HG02852 (cell line): Measurements from ENCODE around the gene SHMT2.

ENCODE experiments used
- ATAC-seq: cut with Tn5 transposase; IDR thresholded peaks from one replicate; pipeline ENCODE4 v1.9.1; 2021; ENCODE audit warnings: mild to moderate bottlenecking, moderate library complexity; ENCODE audit not compliant: unreplicated experiment

SHMT2 gene

DNA sequence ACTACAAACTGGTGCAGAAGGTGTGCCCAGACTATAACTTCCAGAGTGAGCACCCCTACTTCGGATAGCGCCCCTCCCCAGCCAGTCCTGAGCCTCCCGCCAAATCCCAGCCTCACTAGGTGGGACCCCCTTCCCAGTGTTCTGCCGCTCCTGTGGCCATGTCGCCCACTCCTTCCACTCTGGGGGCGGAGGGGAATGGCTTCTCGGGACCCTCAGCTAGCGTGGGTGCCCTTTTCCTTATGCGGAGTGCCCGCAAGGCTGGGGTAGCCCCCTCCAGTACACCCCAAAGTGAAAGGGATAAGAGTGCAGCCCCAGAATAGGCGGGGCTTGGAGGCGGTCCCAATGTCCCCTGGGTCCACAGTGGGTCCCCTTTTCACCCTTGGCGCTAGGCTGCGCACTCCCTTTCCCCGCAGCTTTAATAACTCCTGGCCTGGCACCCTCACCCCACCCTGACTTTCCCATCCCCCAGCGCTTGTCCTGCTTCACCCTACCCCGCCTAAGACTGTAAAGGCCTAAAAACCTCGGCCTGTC is 3.8 kb upstream of the SHMT2 start:
- ATAC-seq, result no peak

DNA sequence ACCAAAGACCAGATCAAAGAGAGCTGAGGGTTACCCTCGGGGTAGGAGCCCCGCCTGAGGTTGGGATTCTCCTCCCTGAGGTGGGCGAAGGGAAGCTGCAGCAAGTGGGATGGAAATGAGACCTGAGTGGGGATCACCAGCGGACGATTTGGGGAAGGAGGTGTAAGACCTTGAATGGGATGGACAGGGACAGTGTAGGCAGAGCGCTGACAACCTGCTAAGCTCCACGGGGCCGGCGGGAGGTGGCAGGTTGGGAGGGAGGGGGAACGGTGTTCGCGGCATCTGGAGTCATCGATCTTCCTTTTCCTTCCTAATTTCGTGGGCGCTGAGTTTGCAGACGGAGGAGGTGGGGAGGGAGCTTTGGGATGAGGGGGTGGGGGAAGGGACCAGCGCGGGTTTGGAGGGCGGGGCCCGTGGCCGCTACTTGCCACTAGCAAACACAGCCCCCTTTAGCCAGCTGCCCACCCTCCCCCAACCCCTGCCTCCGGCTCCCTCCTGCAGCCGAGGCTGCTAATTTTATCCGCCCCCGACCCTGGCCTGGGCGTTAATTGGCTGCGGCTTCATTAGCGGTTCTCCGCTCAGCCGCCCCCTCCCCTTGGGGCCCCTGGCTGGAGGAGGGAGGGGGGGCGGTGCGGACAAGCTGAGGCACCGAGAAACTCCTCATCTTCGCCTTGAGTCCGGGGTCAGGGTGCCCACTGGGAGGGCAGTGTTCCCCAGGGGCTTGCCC is 2.8 kb upstream of the SHMT2 start:
- ATAC-seq, result no peak

DNA sequence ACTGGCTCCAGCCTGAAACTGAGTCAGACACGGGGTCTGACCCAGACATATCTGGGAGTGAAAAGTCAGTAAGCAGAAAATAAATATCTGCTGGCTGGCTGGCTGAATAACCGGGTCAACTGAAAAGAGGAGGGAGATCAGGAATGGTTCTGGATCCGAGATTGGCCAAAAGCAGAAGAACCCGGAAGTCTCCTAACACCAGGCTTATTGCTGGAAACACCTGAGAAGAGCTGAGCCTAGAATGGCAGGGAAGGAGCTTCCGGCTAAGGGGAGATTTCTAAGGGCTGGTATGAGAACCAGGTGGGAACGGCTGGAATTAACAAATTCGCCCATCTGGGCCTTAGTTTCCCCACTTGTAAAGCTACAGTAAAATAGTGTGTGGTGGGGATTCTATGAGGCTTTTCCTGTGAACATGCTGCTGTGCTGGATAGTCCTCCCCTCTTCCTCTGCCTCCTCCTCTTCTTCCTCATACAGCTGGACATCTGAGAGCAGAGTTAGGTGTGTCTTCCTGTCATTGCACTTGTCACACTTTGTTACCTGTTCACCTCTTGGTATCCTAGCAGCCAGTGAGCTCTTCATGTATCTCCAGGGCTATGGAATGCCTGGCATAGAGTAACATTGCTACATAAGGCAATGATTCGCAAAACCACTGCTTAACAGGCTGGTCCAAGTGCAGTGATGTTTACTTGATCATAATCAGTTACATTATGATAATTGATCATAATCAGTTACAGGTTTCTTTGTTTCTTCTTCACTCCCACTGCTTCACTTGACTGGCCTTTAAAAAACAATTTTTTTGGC is 2.0 kb upstream of the SHMT2 start:
- no peak for ATAC-seq

DNA sequence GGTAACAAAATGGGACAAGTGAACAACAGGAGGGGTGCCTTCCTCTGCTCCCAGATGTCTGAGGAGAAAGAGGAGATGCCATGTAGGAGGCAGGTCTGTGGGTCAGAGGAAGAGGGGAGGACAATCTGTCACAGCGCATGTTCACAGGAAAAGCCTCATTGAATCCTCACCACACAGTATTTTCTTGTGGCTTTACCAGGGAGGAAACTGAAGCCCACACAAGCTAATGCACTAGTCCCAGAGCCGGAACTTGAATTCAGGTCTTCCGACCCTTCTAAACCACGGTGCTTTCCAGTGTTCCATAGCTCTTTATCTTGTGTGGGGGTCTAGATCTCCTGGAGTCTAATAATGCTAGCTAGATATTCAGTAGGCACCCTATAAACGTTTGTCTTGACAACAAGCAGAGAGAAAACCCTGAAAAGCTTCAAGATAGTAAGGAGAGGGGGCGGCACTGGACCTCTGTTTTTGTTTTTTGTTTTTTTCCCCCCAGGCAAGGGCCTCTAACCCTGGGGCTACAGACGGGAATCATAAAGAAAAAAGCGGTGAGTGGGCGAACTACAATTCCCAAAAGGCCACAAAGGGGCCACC is 371 bp upstream of the SHMT2 start:
- ATAC-seq, result peak; percentile 12

DNA sequence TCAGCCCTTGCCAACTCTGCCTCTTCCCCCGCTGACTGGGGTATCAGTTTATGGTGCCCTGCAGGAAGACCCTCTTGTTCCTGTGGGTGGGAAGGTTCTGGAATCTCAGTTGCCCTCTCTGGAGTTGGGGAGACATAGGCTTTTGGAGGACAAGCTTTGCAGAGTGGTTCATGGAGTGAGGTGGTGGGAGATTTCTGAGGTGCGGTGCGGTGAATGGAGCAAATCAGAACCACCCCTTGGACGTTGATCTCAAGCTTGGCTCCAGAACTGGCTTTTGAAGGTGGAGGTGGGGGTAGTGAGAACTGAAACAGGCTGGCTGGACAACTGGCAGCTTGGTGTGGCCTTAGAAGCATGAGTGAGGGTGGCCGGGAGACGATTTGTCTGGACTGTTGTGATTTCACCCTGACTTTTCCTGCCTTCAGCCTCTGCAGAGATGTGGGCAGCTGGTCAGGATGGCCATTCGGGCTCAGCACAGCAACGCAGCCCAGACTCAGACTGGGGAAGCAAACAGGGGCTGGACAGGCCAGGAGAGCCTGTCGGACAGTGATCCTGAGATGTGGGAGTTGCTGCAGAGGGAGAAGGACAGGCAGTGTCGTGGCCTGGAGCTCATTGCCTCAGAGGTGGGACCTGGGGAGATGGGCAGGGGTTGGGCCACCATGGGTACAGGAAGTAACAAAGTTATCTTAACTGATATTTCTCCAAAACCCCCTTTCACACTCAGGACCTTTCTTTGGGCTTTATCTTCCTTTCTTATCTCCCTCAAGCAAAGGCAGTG is 1.1 kb downstream of the SHMT2 start:
- ATAC-seq, result no peak

DNA sequence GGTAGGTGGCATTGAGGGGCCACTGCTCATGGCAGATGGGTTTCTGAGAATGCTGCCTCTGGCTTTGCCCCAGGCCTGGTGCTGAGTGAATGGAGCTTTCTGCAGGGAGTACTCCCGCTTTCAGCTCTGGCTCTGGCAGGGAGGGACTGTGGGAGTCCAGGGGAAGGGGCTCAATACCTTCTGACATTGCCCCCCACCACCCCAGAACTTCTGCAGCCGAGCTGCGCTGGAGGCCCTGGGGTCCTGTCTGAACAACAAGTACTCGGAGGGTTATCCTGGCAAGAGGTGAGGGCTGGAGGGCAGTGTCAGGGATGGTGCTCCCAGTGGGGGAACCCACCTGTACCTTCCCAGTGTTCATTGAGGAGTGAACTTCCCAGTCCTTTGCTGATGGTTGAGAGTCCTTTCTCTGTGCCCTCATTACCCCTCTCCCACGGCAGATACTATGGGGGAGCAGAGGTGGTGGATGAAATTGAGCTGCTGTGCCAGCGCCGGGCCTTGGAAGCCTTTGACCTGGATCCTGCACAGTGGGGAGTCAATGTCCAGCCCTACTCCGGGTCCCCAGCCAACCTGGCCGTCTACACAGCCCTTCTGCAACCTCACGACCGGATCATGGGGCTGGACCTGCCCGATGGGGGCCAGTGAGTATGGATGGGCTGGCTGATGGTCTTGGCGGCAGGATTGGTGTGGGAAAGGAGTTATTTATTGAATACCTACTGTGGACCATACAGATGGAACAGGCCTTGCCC is 1.9 kb downstream of the SHMT2 start:
- ATAC-seq, result no peak

DNA sequence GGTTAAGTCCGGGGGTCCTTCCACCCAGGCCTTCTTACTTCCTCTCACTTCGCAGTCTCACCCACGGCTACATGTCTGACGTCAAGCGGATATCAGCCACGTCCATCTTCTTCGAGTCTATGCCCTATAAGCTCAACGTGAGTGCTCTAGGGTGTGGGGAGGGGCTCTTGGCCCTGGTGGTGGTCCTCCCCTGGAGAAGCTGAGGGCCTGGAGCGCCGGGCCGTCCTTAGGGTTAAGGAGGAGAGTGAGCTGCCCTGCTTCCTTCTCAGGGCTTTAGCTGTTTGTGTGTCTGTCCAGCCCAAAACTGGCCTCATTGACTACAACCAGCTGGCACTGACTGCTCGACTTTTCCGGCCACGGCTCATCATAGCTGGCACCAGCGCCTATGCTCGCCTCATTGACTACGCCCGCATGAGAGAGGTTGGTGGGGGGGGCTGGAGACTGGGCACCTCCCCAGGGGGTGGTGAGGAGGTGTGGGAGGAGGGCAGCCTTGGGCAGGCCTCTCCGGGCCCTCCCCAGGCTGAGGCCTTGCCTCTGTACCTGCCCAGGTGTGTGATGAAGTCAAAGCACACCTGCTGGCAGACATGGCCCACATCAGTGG is 2.7 kb downstream of the SHMT2 start:
- ATAC-seq, result no peak

DNA sequence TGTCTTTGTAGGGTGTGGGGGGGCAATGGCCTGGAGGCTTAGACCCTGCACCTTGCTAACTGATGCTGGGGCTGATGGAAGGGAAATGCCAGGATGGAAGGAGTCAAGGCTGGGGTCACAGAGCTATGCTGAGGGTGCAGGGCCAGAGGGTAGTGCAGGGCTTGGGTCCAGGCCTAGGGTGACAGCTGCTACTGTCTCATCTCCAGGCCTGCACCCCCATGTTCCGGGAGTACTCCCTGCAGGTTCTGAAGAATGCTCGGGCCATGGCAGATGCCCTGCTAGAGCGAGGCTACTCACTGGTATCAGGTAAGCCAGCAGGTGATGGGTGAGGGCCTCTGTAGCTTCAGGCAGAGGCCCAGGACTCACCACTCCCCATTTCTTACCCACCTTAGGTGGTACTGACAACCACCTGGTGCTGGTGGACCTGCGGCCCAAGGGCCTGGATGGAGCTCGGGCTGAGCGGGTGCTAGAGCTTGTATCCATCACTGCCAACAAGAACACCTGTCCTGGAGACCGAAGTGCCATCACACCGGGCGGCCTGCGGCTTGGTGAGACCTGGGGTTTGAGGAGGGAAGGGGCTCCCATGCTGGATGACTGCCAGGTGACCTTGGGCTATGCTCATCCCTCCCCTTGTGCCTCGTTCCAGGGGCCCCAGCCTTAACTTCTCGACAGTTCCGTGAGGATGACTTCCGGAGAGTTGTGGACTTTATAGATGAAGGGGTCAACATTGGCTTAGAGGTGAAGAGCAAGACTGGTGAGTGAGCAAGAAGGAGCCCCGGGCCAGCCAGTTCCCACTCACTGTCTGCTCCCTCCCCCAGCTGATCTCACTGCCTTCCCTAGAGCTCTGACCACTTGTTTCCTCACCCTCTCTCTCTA is 4.1 kb downstream of the SHMT2 start:
- ATAC-seq, result no peak

DNA sequence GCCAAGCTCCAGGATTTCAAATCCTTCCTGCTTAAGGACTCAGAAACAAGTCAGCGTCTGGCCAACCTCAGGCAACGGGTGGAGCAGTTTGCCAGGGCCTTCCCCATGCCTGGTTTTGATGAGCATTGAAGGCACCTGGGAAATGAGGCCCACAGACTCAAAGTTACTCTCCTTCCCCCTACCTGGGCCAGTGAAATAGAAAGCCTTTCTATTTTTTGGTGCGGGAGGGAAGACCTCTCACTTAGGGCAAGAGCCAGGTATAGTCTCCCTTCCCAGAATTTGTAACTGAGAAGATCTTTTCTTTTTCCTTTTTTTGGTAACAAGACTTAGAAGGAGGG is 4.7 kb downstream of the SHMT2 start:
- ATAC-seq, result no peak

DNA sequence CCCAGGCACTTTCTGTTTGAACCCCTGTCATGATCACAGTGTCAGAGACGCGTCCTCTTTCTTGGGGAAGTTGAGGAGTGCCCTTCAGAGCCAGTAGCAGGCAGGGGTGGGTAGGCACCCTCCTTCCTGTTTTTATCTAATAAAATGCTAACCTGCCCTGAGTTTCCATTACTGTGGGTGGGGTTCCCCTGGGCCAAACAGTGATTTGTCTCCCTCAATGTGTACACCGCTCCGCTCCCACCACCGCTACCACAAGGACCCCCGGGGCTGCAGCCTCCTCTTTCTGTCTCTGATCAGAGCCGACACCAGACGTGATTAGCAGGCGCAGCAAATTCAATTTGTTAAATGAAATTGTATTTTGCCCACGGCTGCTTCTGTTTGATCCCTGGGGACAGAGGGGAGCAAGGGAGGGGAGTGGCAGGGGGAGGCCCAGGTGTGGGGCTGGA is 5.1 kb downstream of the SHMT2 start:
- ATAC-seq, result no peak

DNA sequence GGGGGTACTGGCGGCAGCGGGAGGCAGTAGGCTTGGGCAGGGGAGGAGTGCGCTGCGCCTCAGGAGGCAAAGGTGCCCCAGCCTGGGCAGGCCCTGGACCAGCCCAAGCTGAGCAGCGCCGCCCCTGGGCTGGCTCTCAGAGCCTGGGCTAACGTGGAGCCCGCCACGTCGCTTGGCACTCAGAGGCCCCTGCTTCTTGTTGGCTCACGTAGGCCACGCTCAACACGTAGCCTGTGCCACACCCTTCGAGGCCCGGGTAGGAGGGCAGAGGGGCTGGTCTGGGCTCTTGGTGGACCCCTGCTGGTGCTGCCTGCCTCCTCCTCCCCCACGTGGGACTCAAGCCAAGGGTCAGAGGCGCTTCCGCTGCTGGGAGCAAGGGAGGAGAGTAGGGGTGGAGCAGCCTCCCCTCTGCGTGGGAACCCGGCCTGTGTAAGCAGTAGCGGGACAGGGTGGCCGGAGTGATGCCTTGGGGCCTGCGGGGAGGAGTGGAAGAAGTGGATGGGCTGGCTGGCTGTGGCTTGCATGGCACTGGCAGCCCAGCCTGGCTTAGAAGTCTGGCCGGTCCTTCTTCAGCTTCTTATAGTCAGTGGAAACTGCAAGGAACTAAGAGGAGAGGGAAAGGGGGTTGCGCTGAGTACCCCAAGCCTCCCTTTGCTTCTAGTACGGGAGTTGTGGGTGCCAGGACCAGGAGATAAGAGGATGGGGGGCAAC is 5.7 kb downstream of the SHMT2 start:
- no peak for ATAC-seq

DNA sequence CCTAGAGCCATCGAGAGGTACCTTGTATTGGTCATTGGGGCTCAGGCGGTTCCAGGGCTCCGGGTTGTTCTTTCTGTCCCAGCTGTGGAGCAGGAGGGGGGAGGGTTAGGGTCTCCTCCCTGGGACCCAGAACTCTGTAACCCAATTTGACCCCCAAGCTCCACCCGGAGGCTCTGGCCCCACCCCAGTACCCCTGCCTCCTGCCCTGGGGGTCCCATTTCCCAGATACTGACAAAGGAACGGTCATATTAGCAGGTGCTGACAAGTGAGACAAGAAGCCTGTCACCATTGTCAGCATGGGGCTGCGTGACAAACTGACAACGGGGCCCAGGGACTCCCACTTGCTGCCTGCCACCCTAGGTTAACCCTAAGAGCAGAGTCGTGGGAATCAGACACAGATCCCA is 6.2 kb downstream of the SHMT2 start:
- ATAC-seq, result no peak

DNA sequence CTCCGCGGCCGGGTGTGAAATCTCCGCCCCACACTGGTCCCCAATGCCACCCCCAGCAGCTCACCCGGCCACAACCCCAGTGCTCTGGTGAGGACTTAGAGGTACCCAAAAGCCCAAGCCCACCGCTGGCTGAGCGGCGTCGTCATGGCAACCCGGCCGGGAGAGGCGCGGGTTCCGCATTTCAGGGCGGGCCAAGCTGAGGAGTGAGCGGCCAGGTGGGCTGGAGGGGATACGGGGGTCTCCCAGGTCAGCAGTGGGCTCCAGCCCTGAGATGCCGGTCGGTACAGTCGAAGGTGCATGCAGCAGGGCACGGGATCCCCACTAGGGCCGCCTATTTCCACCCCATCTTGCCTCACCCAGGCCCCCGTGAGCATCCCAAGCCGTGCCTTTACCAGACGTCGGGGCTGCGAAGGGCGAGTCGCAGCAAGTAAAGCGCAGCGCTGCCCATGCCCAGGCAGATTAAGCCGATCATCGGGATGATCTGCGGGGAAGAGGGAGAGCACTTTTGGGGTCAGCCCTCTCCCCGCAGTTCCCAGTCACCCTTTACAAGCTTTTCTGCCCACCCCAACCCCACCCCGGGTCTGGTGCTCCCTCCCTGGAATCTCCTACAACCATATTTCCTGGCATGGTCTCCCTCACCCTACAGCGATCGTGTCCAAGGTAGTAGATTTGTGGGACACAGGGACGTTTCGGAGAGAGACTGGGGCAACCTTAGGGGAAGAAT is 6.9 kb downstream of the SHMT2 start:
- ATAC-seq, result no peak

DNA sequence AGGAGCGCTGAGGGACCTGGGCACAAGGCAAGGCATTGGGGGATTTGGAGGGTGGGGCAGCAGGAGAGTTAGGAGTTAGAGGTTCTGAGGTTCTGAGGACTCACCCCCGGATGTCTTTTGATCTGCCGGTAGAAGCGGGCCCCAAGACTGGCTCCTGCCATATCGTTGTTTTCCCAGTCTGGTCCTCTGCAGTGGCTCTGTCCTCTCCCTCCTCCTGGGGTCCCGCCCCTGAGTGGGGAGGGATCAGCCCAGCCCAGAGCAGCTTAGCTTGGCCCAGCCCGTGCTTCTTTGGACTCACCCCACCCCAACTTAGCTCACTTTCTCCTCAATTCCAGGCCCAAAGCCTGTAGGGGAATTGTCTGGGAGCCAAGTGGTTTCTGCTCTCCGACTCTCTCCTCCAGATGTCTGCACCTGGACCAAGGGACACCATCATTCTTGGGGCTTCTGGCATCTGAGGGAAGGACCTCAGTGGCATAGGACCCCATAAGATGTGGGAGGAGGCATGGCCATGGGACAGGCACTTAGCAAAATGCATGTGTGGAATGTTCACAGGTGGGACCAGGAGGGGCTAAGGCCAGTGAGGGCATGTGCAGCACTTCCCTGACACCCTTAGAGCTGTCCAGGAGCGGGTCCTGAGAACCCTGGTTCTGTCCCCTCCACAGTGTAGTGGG is 7.5 kb downstream of the SHMT2 start:
- ATAC-seq, result no peak

DNA sequence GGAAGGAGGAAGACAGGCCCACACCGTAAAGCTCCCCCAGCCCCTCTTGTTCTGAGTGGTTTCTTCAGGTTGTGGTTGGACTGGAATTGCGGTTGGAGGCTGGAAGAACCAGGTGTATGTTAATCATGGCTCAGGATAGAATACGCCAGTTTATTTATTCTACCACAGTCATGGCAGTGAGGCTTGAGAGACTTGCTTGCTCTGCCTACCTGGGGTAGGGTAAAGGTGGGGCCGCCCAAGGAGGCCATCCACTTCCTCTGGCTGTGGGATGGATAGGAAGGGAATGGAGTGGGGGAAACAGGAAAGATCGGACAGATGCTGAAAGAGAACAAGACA is 8.1 kb downstream of the SHMT2 start:
- ATAC-seq, result no peak

DNA sequence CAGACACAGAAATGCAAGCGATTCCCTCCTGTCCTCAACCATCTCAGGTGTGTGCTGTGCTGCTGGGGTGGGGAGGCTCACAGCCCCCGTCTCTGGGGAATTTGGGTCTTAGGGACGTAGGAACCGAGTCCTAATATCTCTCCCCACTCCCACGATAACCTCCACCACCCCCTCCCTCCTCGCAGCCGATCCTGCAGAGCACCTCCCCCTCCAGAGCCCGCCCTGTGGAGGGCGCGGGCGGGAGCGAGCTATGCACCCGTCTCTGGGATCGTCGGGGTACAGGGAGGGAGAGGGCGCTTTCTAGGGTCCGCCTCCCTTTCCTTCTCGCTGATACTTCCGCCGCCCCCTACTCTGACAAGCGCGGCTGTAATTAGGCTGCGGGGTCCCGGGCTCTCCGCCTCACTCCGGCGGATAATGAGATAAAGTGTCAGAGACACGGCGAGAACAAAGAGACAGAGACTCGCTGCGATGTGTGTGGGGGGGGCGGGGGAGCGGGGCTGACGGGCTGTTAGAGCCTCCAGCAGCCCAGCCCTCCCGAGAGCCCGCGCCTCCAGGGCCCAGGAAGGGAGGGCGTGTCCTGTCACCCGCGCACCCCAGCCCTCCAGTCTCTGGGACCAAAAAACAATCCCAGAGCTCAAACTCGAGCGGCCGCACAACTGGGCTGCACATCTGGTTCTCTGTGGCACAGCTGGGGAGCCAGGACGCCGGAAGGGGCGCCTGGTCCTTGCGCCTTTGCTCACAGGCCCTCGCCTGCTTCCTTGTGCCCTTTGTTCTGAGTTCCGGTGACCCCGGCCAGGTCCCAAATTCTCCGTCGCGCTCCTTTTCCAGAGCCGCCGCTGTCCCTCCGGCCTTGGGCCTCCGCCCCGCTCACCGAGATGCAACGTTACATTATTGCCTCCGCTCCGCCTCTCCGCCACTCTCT is 8.7 kb downstream of the SHMT2 start:
- no peak for ATAC-seq
